ENCODE measurements around the gene CNTNAP2.

- TF ChIP-seq, protein P1, sequence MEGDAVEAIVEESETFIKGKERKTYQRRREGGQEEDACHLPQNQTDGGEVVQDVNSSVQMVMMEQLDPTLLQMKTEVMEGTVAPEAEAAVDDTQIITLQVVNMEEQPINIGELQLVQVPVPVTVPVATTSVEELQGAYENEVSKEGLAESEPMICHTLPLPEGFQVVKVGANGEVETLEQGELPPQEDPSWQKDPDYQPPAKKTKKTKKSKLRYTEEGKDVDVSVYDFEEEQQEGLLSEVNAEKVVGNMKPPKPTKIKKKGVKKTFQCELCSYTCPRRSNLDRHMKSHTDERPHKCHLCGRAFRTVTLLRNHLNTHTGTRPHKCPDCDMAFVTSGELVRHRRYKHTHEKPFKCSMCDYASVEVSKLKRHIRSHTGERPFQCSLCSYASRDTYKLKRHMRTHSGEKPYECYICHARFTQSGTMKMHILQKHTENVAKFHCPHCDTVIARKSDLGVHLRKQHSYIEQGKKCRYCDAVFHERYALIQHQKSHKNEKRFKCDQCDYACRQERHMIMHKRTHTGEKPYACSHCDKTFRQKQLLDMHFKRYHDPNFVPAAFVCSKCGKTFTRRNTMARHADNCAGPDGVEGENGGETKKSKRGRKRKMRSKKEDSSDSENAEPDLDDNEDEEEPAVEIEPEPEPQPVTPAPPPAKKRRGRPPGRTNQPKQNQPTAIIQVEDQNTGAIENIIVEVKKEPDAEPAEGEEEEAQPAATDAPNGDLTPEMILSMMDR (IDR thresholded peaks at IDR 0.05) = no peak
- TF ChIP-seq POLR2A (IDR thresholded peaks at IDR 0.05) = no peak
- TF ChIP-seq EP300 (IDR thresholded peaks at IDR 0.05) = no peak
Observed at GRCh38 chr7:146359176-146359575, 242.6 kb downstream of the CNTNAP2 start.

Measured in tibial nerve (tissue), 4 donors.